K562 (cell line): ENCODE data around the gene METAP1. TPM values are rescaled to one million over a fixed set of nuclear protein-coding genes. Genes with fewer than 3 reads are reported as not detected.

Experiments used
- CHD2 ChIP-seq: IDR thresholded peaks from 2 replicates; pipeline ENCODE4 v1.6.1; 2011; ENCODE audit warnings: low read depth, low read length
- COPS2 ChIP-seq: fragments of 450-650 bp; conservative IDR thresholded peaks from 2 replicates; pipeline ENCODE4 v1.6.1; 2016; ENCODE audit warnings: mild to moderate bottlenecking, moderate library complexity
- CXXC5 ChIP-seq: fragments of 250-450 bp; sonication (Bioruptor Pico); IDR thresholded peaks from 2 replicates; pipeline ENCODE4 v1.8.0; 2022; ENCODE audit warnings: inconsistent platforms, mild to moderate bottlenecking, moderate library complexity
- E4F1 ChIP-seq: fragments of 250-450 bp; sonication (Bioruptor Pico); IDR thresholded peaks from 2 replicates; pipeline ENCODE4 v1.5.0; 2021; ENCODE audit warnings: mild to moderate bottlenecking, borderline replicate concordance
- ETV5 ChIP-seq: sonication (generic); formaldehyde crosslinking; IDR thresholded peaks from 2 replicates; pipeline ENCODE4 v1.4.0; 2020; ENCODE audit warnings: low read depth, mild to moderate bottlenecking, missing genetic modification reagents
- HMGN3 ChIP-seq: IDR thresholded peaks from 2 replicates; pipeline ENCODE4 v1.6.1; 2011; ENCODE audit warnings: borderline replicate concordance, low read depth, mild to moderate bottlenecking, mixed read lengths, low read length; ENCODE audit not compliant: insufficient read length; ENCODE audit errors: extremely low read depth
- IRF9 ChIP-seq: fragments of 450-650 bp; IDR thresholded peaks from 2 replicates; pipeline ENCODE4 v1.6.1; 2016; ENCODE audit warnings: missing biosample characterization, missing genetic modification characterization
- PBX2 ChIP-seq, 2 experiments: IDR thresholded peaks in 1 of 2; conservative IDR thresholded peaks in 1 of 2; 2 replicates each; pipeline ENCODE4 v1.6.1; 2016; ENCODE audit warnings: low read depth in 2 of 2, mild to moderate bottlenecking in 1 of 2, missing compliant biosample characterization in 1 of 2, missing genetic modification characterization in 1 of 2, moderate library complexity in 1 of 2
- PHF20 ChIP-seq: fragments of 450-650 bp; IDR thresholded peaks from 2 replicates; pipeline ENCODE4 v1.6.1; 2018; ENCODE audit not compliant: partially characterized antibody
- ZNF143 ChIP-seq: sonication (generic); formaldehyde crosslinking; IDR thresholded peaks from 2 replicates; pipeline ENCODE4 v1.9.0; 2022; ENCODE audit warnings: mild to moderate bottlenecking, missing genetic modification reagents
- ZNF639 ChIP-seq, 2 experiments: fragments of 200-800 bp in 1 of 2; sonication (Bioruptor generic) in 1 of 2; sonication (generic) in 1 of 2; formaldehyde crosslinking in 1 of 2; IDR thresholded peaks in 1 of 2; conservative IDR thresholded peaks in 1 of 2; 2 replicates each; pipeline versions ENCODE4 v1.5.0 to v1.6.1; 2016 to 2020; ENCODE audit warnings: missing compliant biosample characterization in 1 of 2, missing genetic modification characterization in 1 of 2, missing genetic modification reagents in 1 of 2
- polyA plus RNA-seq, 8 experiments: library from polyadenylated mRNA; depleted of rRNA in 4 of 8; stranded (reverse) in 5 of 8; unstranded in 3 of 8; fragments of >200 nt; fragmentation: Nextera tagmentation in 2 of 8; fragmentation: Illumina TruSeq in 1 of 8; extraction: Ambion mirVana in 2 of 8; extraction: Trizol in 1 of 8; gene quantifications; 2 replicates each; pipeline versions ENCODE4 v1.2.1 to v1.2.3, GENCODE V29; 2011 to 2014; ENCODE audit warnings: inconsistent platforms in 1 of 8, missing spikeins in 1 of 8
- total RNA-seq, 7 experiments: library from RNA; depleted of rRNA in 6 of 7; stranded (reverse); fragments of >200 nt in 6 of 7; fragmentation: Illumina TruSeq in 2 of 7; extraction: Trizol in 2 of 7; gene quantifications; 2 replicates each; pipeline versions ENCODE4 v1.2.1 to v1.2.3, GENCODE V29; 2011 to 2021; ENCODE audit warnings: low replicate concordance in 1 of 7
- TF ChIP-seq, protein P1 (sequence below): fragments of 450-650 bp; IDR thresholded peaks from one replicate; pipeline ENCODE4 v1.6.1; 2018; ENCODE audit warnings: mild to moderate bottlenecking, moderate library complexity; ENCODE audit not compliant: partially characterized antibody

The METAP1 gene
- total and polyA plus RNA-seq, 9 of the 15 experiments (the other 6 are each of a cell fraction or from before 2014, with no cell fraction given): 31.4 to 77.6 (median 59.5) TPM

DNA sequence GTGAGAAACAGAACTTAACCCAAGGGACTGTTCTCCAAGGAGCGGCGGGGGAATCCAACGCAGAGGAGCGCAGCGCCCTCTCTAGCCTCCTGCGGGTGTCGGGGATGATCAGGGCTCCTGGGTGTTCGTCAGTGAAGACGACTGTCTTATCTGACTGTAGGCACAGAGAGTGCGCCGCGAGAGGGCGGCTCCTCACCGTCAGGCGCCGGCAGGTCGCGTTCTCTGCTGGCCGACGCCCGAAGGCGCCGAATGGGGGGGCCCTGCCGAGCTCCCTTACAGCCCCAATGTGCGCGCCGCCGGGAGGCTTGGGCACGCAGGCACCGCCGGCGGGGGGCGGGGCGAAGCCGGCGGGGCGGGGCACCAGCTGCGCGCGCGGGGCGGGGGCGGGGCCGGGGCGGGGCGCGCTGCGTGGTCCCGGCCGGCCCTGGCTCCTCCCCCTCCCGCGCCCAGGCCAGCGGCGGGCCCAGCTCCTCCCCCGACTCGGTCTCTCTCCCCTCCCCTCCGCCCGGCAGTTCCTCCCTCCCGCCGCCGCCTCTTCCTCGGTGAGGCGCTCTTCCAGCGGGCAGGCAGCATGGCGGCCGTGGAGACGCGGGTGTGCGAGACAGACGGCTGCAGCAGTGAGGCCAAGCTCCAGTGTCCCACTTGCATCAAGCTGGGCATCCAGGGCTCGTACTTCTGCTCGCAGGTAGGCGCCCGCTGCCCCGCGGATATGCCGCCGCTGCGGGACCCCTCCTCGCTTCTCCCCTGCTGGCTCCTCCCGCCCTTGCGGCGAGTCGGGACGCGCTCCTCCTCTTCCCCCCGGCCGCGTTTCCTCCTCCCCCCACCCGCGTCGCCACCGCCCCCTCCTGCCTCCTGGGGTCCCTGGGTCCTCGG is at the start of gene METAP1 (continued):
- TF ChIP-seq E4F1 (CRISPR knock-in tag) (no peak), CHD2 (0 out of 2 replicates have a peak, but pooled peaks have one; percentile 20), PBX2 (CRISPR knock-in tag; IDR thresholded peaks at IDR 0.05; ENCODE audit: low read depth) (no peak), PBX2 (tag; conservative IDR thresholded peaks at IDR 0.05; ENCODE audit: low read depth) (no peak), HMGN3 (peak; percentile 89), ETV5 (CRISPR knock-in tag) (peak; percentile 41; the same call in 1 of the 2 replicates), PHF20 (peak; percentile 40), COPS2 (no peak), ZNF143 (no peak), CXXC5 (CRISPR knock-in tag) (peak; percentile 96), ZNF639 (CRISPR knock-in tag; conservative IDR thresholded peaks at IDR 0.05 in 1 of 2, IDR thresholded peaks at IDR 0.05 in 1 of 2) (peak in 1 of 2 experiments; percentile 72; a peak in 1 of 4 replicates), IRF9 (no peak)
- TF ChIP-seq, protein P1, sequence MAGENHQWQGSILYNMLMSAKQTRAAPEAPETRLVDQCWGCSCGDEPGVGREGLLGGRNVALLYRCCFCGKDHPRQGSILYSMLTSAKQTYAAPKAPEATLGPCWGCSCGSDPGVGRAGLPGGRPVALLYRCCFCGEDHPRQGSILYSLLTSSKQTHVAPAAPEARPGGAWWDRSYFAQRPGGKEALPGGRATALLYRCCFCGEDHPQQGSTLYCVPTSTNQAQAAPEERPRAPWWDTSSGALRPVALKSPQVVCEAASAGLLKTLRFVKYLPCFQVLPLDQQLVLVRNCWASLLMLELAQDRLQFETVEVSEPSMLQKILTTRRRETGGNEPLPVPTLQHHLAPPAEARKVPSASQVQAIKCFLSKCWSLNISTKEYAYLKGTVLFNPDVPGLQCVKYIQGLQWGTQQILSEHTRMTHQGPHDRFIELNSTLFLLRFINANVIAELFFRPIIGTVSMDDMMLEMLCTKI: no peak
